ENCODE results near the gene MAP3K12.

Gene MAP3K12

DNA sequence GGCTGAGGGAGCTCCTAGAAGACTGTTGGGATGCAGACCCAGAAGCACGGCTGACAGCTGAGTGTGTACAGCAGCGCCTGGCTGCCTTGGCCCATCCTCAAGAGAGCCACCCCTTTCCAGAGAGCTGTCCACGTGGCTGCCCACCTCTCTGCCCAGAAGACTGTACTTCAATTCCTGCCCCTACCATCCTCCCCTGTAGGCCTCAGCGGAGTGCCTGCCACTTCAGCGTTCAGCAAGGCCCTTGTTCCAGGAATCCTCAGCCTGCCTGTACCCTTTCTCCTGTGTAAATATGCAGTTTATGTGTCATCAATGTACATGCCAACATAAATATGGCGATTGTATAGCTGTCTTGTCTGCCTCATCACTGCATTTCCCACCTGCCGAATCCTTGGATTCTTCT, 68.1 kb downstream of the MAP3K12 start:
- Histone ChIP-seq H3K36me3 (ENCODE audit: control insufficient read depth in 2 of 2, insufficient read depth in 2 of 2, low read length in 2 of 2) (no peaks in the 10 kb centered on the region), H3K9me3 (ENCODE audit: control insufficient read depth in 2 of 2, low read length in 2 of 2) (no peaks in the 10 kb centered on the region), H3K4me1 (ENCODE audit: control insufficient read depth, insufficient read depth, low read length) (no peaks in the 10 kb centered on the region), H3K27me3 (ENCODE audit: control insufficient read depth in 1 of 2, insufficient read depth in 2 of 2, low read length in 2 of 2) (no peaks in the 10 kb centered on the region), H3K9ac (ENCODE audit: low read length in 2 of 2) (no peak overlapping the region), H3K4me3 (ENCODE audit: low read length in 2 of 2) (no peak overlapping the region), H3K27ac (ENCODE audit: low read length) (no peak overlapping the region)

DNA sequence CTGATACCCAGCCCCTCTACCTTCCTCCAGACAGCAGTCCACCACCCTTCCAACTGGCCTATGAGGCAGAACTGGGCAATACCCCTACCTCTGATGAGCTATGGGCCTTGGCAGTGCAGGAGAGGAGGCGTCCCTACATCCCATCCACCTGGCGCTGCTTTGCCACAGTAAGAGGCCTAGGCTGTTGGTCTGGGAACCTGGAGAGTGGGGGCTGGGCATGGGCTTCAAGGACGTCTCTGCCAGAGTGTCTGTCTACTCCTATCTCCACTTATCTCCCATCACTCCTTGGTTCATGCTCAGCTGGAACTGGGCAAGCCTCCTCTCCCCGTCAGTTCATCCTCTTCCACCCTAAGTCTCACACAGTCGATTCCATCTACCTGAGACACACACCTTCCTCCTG, 69.1 kb downstream of the MAP3K12 start:
- no peaks in the 10 kb centered on the region for H3K36me3 ChIP-seq (ENCODE audit: control insufficient read depth in 2 of 2, insufficient read depth in 2 of 2, low read length in 2 of 2)
- H3K4me1 ChIP-seq (ENCODE audit: control insufficient read depth, insufficient read depth, low read length): no peaks in the 10 kb centered on the region
- H3K27ac ChIP-seq (ENCODE audit: low read length): no peak overlapping the region
- no peak overlapping the region for H3K4me3 ChIP-seq (ENCODE audit: low read length in 2 of 2)
- no peak overlapping the region for H3K9ac ChIP-seq (ENCODE audit: low read length in 2 of 2)
- H3K27me3 ChIP-seq (ENCODE audit: control insufficient read depth in 1 of 2, insufficient read depth in 2 of 2, low read length in 2 of 2): no peaks in the 10 kb centered on the region
- no peaks in the 10 kb centered on the region for H3K9me3 ChIP-seq (ENCODE audit: control insufficient read depth in 2 of 2, low read length in 2 of 2)

All from stomach smooth muscle (tissue), 2 donors.